Stimulated activated CD4-positive, alpha-beta T cell treated with anti-CD3 and anti-CD28 coated beads, Interleukin-12 subunit alpha, Interleukin-12 subunit beta, amount 100 ng/mL, for 4 hours (primary cell): Measurements from ENCODE around the gene RNF220.
"Not testable (repeated sequence)": the region's sequence is repeated elsewhere in the genome, so short reads cannot be mapped to it uniquely, and the experiment has no call there.

Source experiments
- DNase-seq: peaks from one replicate; pipeline ENCODE4 v3.0.0-alpha.2; 2020

RNF220 gene

GRCh38 chr1:44661781-44662682 is 257.0 kb downstream of the RNF220 start:
- DNase-seq = no peak

GRCh38 chr1:44662683-44663030 is 257.6 kb downstream of the RNF220 start:
- DNase-seq = no peak

- DNase-seq = no peak
These were observed 258.4 kb downstream of the RNF220 start for GRCh38 chr1:44663417-44663816.

GRCh38 chr1:44664730-44665370 is 259.8 kb downstream of the RNF220 start:
- peak; percentile 37 for DNase-seq

GRCh38 chr1:44666719-44667118 is 261.7 kb downstream of the RNF220 start:
- DNase-seq = not testable (repeated sequence)

- no peak for DNase-seq
These were observed 265.9 kb downstream of the RNF220 start for GRCh38 chr1:44670751-44671640.

- DNase-seq = no peak
These were observed 267.4 kb downstream of the RNF220 start for GRCh38 chr1:44672254-44672955.

GRCh38 chr1:44672961-44673674 is 268.1 kb downstream of the RNF220 start:
- no peak for DNase-seq

- DNase-seq = no peak
These were observed 268.6 kb downstream of the RNF220 start for GRCh38 chr1:44673675-44674112.

- DNase-seq = peak; percentile 94
These were observed 269.3 kb downstream of the RNF220 start, which contains the start of the genes ARMH1 and TMEM53 for GRCh38 chr1:44674113-44675000. ARMH1 (plus strand) TSS chr1:44674714; CDS start chr1:44689698, 14,984 bp downstream. TMEM53 (minus strand) TSS chr1:44674481; CDS start chr1:44674391, 90 bp downstream.

- no peak for DNase-seq
These were observed 270.1 kb downstream of the RNF220 start for GRCh38 chr1:44675186-44675585.

GRCh38 chr1:44676484-44677200 is 271.6 kb downstream of the RNF220 start:
- DNase-seq = no peak

- no peak for DNase-seq
These were observed 272.2 kb downstream of the RNF220 start for GRCh38 chr1:44677201-44677766.

- DNase-seq = no peak
These were observed 273.1 kb downstream of the RNF220 start for GRCh38 chr1:44678120-44678519.

GRCh38 chr1:44678626-44679025 is 273.6 kb downstream of the RNF220 start:
- no peak for DNase-seq

- no peak for DNase-seq
These were observed 274.4 kb downstream of the RNF220 start for GRCh38 chr1:44679468-44679867.

GRCh38 chr1:44681905-44682882 is 277.1 kb downstream of the RNF220 start:
- DNase-seq = no peak

GRCh38 chr1:44682883-44683265 is 277.8 kb downstream of the RNF220 start:
- DNase-seq = no peak
